Activated T-cell treated with anti-CD3 and anti-CD28 coated beads, Interleukin-2, amount 50 U/mL, for 1 hour (primary cell): ENCODE measurements around the gene LPAR2.
A peak's percentile ranks its signal among the peaks of the same experiment; 100 is the strongest.
"Not testable (repeated sequence)": the region's sequence is repeated elsewhere in the genome, so short reads cannot be mapped to it uniquely, and the experiment has no call there.

Experiments used
- DNase-seq: peaks from one replicate; pipeline ENCODE4 v3.0.0-alpha.2; 2020

The LPAR2 gene

GRCh38 chr19:19627621-19628500 lies at the start of gene LPAR2:
Gene LPAR2 (minus strand): TSS chr19:19628220. CDS start chr19:19627275, 945 bp downstream.
- DNase-seq, result peak; percentile 86

- no peak for DNase-seq
Observed at GRCh38 chr19:19677579-19677978, 49.6 kb upstream of the LPAR2 start.

- no peak for DNase-seq
Observed at GRCh38 chr19:19674315-19674714, 46.3 kb upstream of the LPAR2 start.

- no peak for DNase-seq
Observed at GRCh38 chr19:19672816-19673215, 44.8 kb upstream of the LPAR2 start.

GRCh38 chr19:19670070-19670551 lies 42.1 kb upstream of the LPAR2 start:
- DNase-seq, result peak; percentile 22

- DNase-seq, result peak; percentile 91
Observed at GRCh38 chr19:19668230-19669012, 40.4 kb upstream of the LPAR2 start, which contains the start of gene ZNF101. Gene ZNF101 (plus strand): TSS chr19:19668839. CDS start chr19:19668964, 125 bp downstream.

GRCh38 chr19:19665420-19665948 lies 37.5 kb upstream of the LPAR2 start:
- DNase-seq, result not testable (repeated sequence)

- DNase-seq, result peak; percentile 92
Observed at GRCh38 chr19:19663256-19664120, 35.5 kb upstream of the LPAR2 start, which contains the start of gene ATP13A1. Gene ATP13A1 (minus strand): TSS chr19:19663676. CDS start chr19:19663666, 10 bp downstream.

- no peak for DNase-seq
Observed at GRCh38 chr19:19662871-19663255, 34.8 kb upstream of the LPAR2 start.

- no peak for DNase-seq
Observed at GRCh38 chr19:19662344-19662743, 34.3 kb upstream of the LPAR2 start.

- DNase-seq, result no peak
Observed at GRCh38 chr19:19661675-19662251, 33.7 kb upstream of the LPAR2 start.

- DNase-seq, result no peak
Observed at GRCh38 chr19:19661141-19661674, 33.2 kb upstream of the LPAR2 start.

- DNase-seq, result no peak
Observed at GRCh38 chr19:19659646-19660245, 31.7 kb upstream of the LPAR2 start.

- DNase-seq, result no peak
Observed at GRCh38 chr19:19657397-19657783, 29.4 kb upstream of the LPAR2 start.

- DNase-seq, result no peak
Observed at GRCh38 chr19:19656451-19657396, 28.7 kb upstream of the LPAR2 start.

- DNase-seq, result no peak
Observed at GRCh38 chr19:19655641-19656343, 27.8 kb upstream of the LPAR2 start.

- no peak for DNase-seq
Observed at GRCh38 chr19:19655051-19655594, 27.1 kb upstream of the LPAR2 start.

- DNase-seq, result no peak
Observed at GRCh38 chr19:19654441-19654840, 26.4 kb upstream of the LPAR2 start.

- no peak for DNase-seq
Observed at GRCh38 chr19:19653597-19654147, 25.7 kb upstream of the LPAR2 start.
